Transverse colon (tissue), 3 donors: ENCODE data around the gene GUCY1B1.

Experiments
- CTCF ChIP-seq, 5 experiments: fragments of 200-600 bp in 3 of 5; fragments of 450-650 bp in 2 of 5; sonication (generic) in 3 of 5; IDR thresholded peaks; 1 replicate in 2 of 5; 2 replicates in 3 of 5; pipeline ENCODE4 v1.5.1; 2016 to 2017; ENCODE audit warnings: antibody characterized with exemption in 5 of 5, inconsistent platforms in 3 of 5, mild to moderate bottlenecking in 2 of 5, moderate library complexity in 1 of 5
- POLR2A ChIP-seq: fragments of 450-650 bp; IDR thresholded peaks from one replicate; pipeline ENCODE4 v1.6.1; 2016; ENCODE audit warnings: antibody characterized with exemption, mild to moderate bottlenecking, moderate library complexity

- TF ChIP-seq POLR2A (no peak), CTCF (IDR thresholded peaks at IDR 0.05) (no peak)
Measured at GRCh38 chr4:155842080-155842479, 83.3 kb downstream of the GUCY1B1 start.
